H1 (cell line): ENCODE data around the gene TSKU.

ENCODE experiments used
- CREB1 ChIP-seq: IDR thresholded peaks from 2 replicates; pipeline ENCODE4 v1.6.1; 2012; ENCODE audit warnings: inconsistent platforms
- CTCF ChIP-seq, 3 experiments: IDR thresholded peaks; 1 replicate in 2 of 3; 2 replicates in 1 of 3; pipeline versions ENCODE4 v1.5.1 to v1.6.1; 2011; ENCODE audit warnings: low read length in 3 of 3, mild to moderate bottlenecking in 3 of 3, inconsistent platforms in 2 of 3, low read depth in 1 of 3, moderate library complexity in 1 of 3; ENCODE audit not compliant: insufficient read depth in 1 of 3; ENCODE audit errors: control extremely low read depth in 1 of 3
- EP300 ChIP-seq, 2 experiments: IDR thresholded peaks; 1 replicate in 1 of 2; 2 replicates in 1 of 2; pipeline ENCODE4 v1.6.1; 2011 to 2012; ENCODE audit warnings: low read depth in 2 of 2, low read length in 2 of 2, mild to moderate bottlenecking in 2 of 2, borderline replicate concordance in 1 of 2, inconsistent platforms in 1 of 2, moderate library complexity in 1 of 2
- EZH2 ChIP-seq: fragments of 200-600 bp; sonication (generic); IDR thresholded peaks from 2 replicates; pipeline ENCODE4 v1.7.1; 2012; ENCODE audit warnings: low read depth, mild to moderate bottlenecking, moderate library complexity, low read length, inconsistent platforms; ENCODE audit not compliant: severe bottlenecking
- JUN ChIP-seq: IDR thresholded peaks from 2 replicates; pipeline ENCODE4 v1.6.1; 2011; ENCODE audit warnings: low read depth, mild to moderate bottlenecking, improper control_type of control experiment, low read length
- POLR2A ChIP-seq, 2 experiments: IDR thresholded peaks; 1 replicate in 1 of 2; 2 replicates in 1 of 2; pipeline ENCODE4 v1.6.1; 2011; ENCODE audit warnings: low read depth in 2 of 2, low read length in 2 of 2, mild to moderate bottlenecking in 2 of 2; ENCODE audit errors: control extremely low read depth in 1 of 2
- POLR2AphosphoS5 ChIP-seq: IDR thresholded peaks from 2 replicates; pipeline ENCODE4 v1.6.1; 2011; ENCODE audit warnings: low read depth, low read length
- SIN3A ChIP-seq, 2 experiments: IDR thresholded peaks in 1 of 2; conservative IDR thresholded peaks in 1 of 2; 2 replicates each; pipeline ENCODE4 v1.6.1; 2011 to 2012; ENCODE audit warnings: low read length in 2 of 2, improper control_type of control experiment in 1 of 2, low read depth in 1 of 2, mild to moderate bottlenecking in 1 of 2
- SUZ12 ChIP-seq: fragments of 200-600 bp; sonication (generic); IDR thresholded peaks from 2 replicates; pipeline ENCODE4 v1.6.1; 2012; ENCODE audit warnings: mild to moderate bottlenecking, inconsistent platforms, low read length, moderate library complexity, mixed read lengths
- TAF1 ChIP-seq: IDR thresholded peaks from 2 replicates; pipeline ENCODE4 v1.6.1; 2011; ENCODE audit warnings: mild to moderate bottlenecking, low read depth, low read length

GRCh38 chr11:76747153-76747914 is 35.8 kb upstream of the TSKU start:
- TF ChIP-seq POLR2A (IDR thresholded peaks at IDR 0.05; ENCODE audit: control extremely low read depth in 1 of 2, low read depth in 2 of 2, low read length in 2 of 2) (no peak), POLR2AphosphoS5 (no peak), EP300 (IDR thresholded peaks at IDR 0.05; ENCODE audit: borderline replicate concordance in 1 of 2, low read depth in 2 of 2, low read length in 2 of 2) (no peak), TAF1 (no peak), EZH2 (no peak), SUZ12 (no peak), JUN (no peak), CREB1 (no peak), CTCF (IDR thresholded peaks at IDR 0.05; ENCODE audit: control extremely low read depth in 1 of 3, insufficient read depth in 1 of 3, low read depth in 1 of 3, low read length in 3 of 3) (no peak), SIN3A (conservative IDR thresholded peaks at IDR 0.05 in 1 of 2, IDR thresholded peaks at IDR 0.05 in 1 of 2; ENCODE audit: low read depth in 1 of 2, low read length in 2 of 2) (no peak)
